Astrocyte of the cerebellum (primary cell): ENCODE data around the gene SLC25A34.

Experiments used
- DNase-seq: peaks from one replicate; pipeline ENCODE4 v3.0.0-alpha.2; 2011; ENCODE audit warnings: low read depth
- H3K4me3 ChIP-seq: 2 replicates; pipeline ENCODE4 v1.5.1; 2011; ENCODE audit warnings: mild to moderate bottlenecking, low read depth, low read length, moderate library complexity
- CTCF ChIP-seq: IDR thresholded peaks from 2 replicates; pipeline ENCODE4 v1.5.1; 2012; ENCODE audit warnings: low read length, low read depth, moderate library complexity, mild to moderate bottlenecking; ENCODE audit errors: missing control alignments
- in situ Hi-C: cut with HindIII; loops from 2 replicates; pipeline ENCODE4 v1.10.0; 2017; ENCODE audit warnings: low sequenced_read_pairs

SLC25A34 gene

DNA sequence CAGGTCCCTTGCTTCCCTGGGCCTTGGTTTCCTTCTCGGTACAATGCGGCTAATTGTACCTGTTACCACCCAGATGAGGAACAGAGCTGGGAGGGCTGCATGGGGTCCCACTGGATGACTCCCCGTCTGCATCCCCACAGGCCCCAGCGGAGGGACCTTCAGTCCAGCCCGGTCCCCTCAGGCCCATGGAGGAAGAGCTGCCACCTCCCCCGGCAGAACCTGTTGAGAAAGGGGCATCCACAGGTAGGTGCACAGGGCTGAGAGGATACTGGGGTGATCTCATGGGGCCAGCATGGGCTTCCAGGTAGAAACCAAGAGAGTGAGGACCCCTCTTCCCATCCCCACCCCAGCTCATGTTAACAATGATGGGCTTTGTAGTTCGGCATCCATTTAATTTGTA, 32.3 kb downstream of the SLC25A34 start:
- DNase-seq = no peak
- H3K4me3 ChIP-seq = no peak overlapping the region
- in situ Hi-C loops = no loop called here
- no peak for TF ChIP-seq CTCF

DNA sequence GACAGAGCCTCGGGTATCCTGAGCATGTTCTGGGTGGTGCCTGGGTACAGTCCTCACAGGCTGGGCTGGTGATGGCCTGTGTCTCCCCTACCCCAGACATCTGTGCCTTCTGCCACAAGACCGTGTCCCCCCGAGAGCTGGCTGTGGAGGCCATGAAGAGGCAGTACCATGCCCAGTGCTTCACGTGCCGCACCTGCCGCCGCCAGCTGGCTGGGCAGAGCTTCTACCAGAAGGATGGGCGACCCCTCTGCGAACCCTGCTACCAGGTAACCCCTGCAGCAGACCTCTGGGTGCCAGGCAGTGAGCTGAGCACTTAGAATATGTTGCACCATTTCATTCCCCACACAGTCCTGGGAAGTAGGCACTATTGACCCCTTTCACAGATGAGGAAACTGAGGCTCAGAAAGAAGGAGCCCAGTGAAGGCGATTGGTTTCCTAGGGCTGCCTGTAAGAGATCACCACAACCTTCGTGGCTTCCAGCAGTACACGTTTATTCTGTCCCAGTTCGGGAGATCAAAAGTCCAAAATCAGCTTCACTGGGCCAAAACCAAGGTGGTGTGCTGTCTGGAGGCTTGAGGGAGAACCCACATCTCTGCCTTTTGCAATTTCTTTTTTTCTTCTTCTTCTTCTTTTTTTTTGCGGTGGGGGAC, 34.4 kb downstream of the SLC25A34 start:
- TF ChIP-seq CTCF = no peak
- no peak for DNase-seq
- no peak overlapping the region for H3K4me3 ChIP-seq
- in situ Hi-C loops = no loop called here

- in situ Hi-C loops = no loop called here
- H3K4me3 ChIP-seq = no peak overlapping the region
- no peak for DNase-seq
- no peak for TF ChIP-seq CTCF
Measured at GRCh38 chr1:15771836-15772515, 35.9 kb downstream of the SLC25A34 start.

DNA sequence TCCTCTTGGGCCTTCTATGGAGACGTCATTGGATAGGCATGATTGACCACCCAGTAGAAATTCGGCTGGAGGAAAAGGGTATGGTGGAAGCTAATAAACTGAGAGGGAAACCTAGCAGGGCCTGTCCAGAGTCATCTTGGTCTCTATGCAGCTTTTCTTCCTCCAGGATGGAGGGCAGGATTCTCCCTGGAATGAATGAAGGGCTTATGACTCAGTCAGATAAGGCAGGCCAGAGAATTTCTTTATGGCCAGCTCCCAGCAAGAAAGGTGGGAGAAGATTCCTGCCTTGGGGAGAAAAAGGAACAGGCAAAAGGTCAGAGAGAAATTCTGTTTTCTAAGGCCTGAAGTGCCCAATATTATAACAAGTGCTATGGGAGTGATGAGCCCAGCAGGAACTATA, 39.6 kb downstream of the SLC25A34 start:
- in situ Hi-C loops = no loop called here
- TF ChIP-seq CTCF = no peak
- DNase-seq = no peak
- no peak overlapping the region for H3K4me3 ChIP-seq

GRCh38 chr1:15777909-15778707, 42.0 kb downstream of the SLC25A34 start:
- in situ Hi-C loops = no loop called here
- no peak overlapping the region for H3K4me3 ChIP-seq
- no peak for DNase-seq
- no peak for TF ChIP-seq CTCF

- no peak overlapping the region for H3K4me3 ChIP-seq
- no peak for DNase-seq
- no peak for TF ChIP-seq CTCF
- in situ Hi-C loops = no loop called here
Measured at GRCh38 chr1:15785683-15786082, 49.6 kb downstream of the SLC25A34 start.
